ENCODE data around the gene KCNN3. TPM values are rescaled to one million over a fixed set of nuclear protein-coding genes. Genes with fewer than 3 reads are reported as not detected.

KCNN3 gene
- total and polyA plus RNA-seq, 2 of the 13 experiments (the other 11 are each of a cell fraction or from before 2014, with no cell fraction given): not detected

- Histone ChIP-seq H3K9me3 (ENCODE audit: low read length) (no peaks in the 10 kb centered on the region), H3K27ac (ENCODE audit: extremely low read length, insufficient read depth, low read length) (no peak overlapping the region), H4K20me1 (ENCODE audit: insufficient read depth, low read length) (no peaks in the 10 kb centered on the region), H2AFZ (ENCODE audit: low read length) (no peak overlapping the region), H3K27me3 (ENCODE audit: control insufficient read depth in 1 of 2, insufficient read depth in 2 of 2, low read length in 2 of 2) (peaks cover 11 to 80% of the 10 kb centered on the region in 2 experiments; a peak in 4 of 5 replicates), H3K9ac (ENCODE audit: insufficient read depth, low read depth, low read length) (no peak overlapping the region), H3K4me3 (replicated peaks in 1 of 3; ENCODE audit: insufficient read depth in 1 of 3, low read depth in 2 of 3, low read length in 3 of 3) (no peak overlapping the region), H3K4me2 (ENCODE audit: low read depth, low read length) (no peak overlapping the region), H3K79me2 (ENCODE audit: insufficient read depth, low read length) (no peaks in the 10 kb centered on the region), H3K36me3 (replicated peaks in 1 of 2; ENCODE audit: control insufficient read depth in 1 of 2, insufficient read depth in 2 of 2, low read length in 2 of 2) (no peaks in the 10 kb centered on the region), H3K4me1 (ENCODE audit: insufficient read depth, low read length) (peaks cover 9% of the 10 kb centered on the region)
- WGBS (ENCODE audit: low lambda C conversion rate): 18% methylated on average over 3 of the region's 3 CpGs
- TF ChIP-seq ZNF629 (CRISPR knock-in tag; conservative IDR thresholded peaks at IDR 0.05): peak; percentile 64
- TF ChIP-seq ZHX1 (CRISPR knock-in tag; IDR thresholded peaks at IDR 0.05; ENCODE audit: low read depth): no peak
- ChIA-PET POLR2A (no interaction called here), CTCF (ENCODE audit: low intra/inter-chr PET ratio, low total read pairs) (no interaction called here)
- no peak for FAIRE-seq
- intact Hi-C loops (cut with micrococcal nuclease; ENCODE audit: unreplicated experiment): no loop called here
- no peak for DNase-seq (ENCODE audit: low spot score)
- in situ Hi-C loops (cut with HindIII; ENCODE audit: extremely low pct_ligation_motif_present, low pct_unique_long_range_greater_than_20kb): no loop called here
- no TSS peak for BruUV-seq (replicated peaks)
- ATAC-seq: no peak
These were observed 57.2 kb downstream of the KCNN3 start for GRCh38 chr1:154812877-154813276.

- no peak overlapping the region for H3K9ac ChIP-seq (ENCODE audit: insufficient read depth, low read depth, low read length)
- no peaks in the 10 kb centered on the region for H3K36me3 ChIP-seq (replicated peaks in 1 of 2; ENCODE audit: control insufficient read depth in 1 of 2, insufficient read depth in 2 of 2, low read length in 2 of 2)
- ATAC-seq (no peak), DNase-seq (ENCODE audit: low spot score) (no peak), FAIRE-seq (no peak)
- no peaks in the 10 kb centered on the region for H3K79me2 ChIP-seq (ENCODE audit: insufficient read depth, low read length)
- H3K4me1 ChIP-seq (ENCODE audit: insufficient read depth, low read length): peaks cover 9% of the 10 kb centered on the region
- no peak for TF ChIP-seq NRL (CRISPR knock-in tag; IDR thresholded peaks at IDR 0.05; ENCODE audit: borderline replicate concordance)
- no peak for TF ChIP-seq ZNF350 (CRISPR knock-in tag; IDR thresholded peaks at IDR 0.05; ENCODE audit: borderline replicate concordance, low read depth)
- ChIA-PET POLR2A (no interaction called here), CTCF (ENCODE audit: low intra/inter-chr PET ratio, low total read pairs) (no interaction called here)
- no peak overlapping the region for H2AFZ ChIP-seq (ENCODE audit: low read length)
- no peak overlapping the region for H3K4me2 ChIP-seq (ENCODE audit: low read depth, low read length)
- BruUV-seq (replicated peaks): no TSS peak
- H3K27ac ChIP-seq (ENCODE audit: extremely low read length, insufficient read depth, low read length): no peak overlapping the region
- peaks cover 11 to 85% of the 10 kb centered on the region in 2 experiments for H3K27me3 ChIP-seq (ENCODE audit: control insufficient read depth in 1 of 2, insufficient read depth in 2 of 2, low read length in 2 of 2)
- no peaks in the 10 kb centered on the region for H3K9me3 ChIP-seq (ENCODE audit: low read length)
- intact Hi-C loops (cut with micrococcal nuclease; ENCODE audit: unreplicated experiment) (no loop called here), in situ Hi-C loops (cut with HindIII; ENCODE audit: extremely low pct_ligation_motif_present, low pct_unique_long_range_greater_than_20kb) (no loop called here)
- H3K4me3 ChIP-seq (replicated peaks in 1 of 3; ENCODE audit: insufficient read depth in 1 of 3, low read depth in 2 of 3, low read length in 3 of 3): no peak overlapping the region
- WGBS (ENCODE audit: low lambda C conversion rate): no CpG with 5 or more reads among the region's 1 CpG
- no peaks in the 10 kb centered on the region for H4K20me1 ChIP-seq (ENCODE audit: insufficient read depth, low read length)
These were observed 59.5 kb downstream of the KCNN3 start for GRCh38 chr1:154810571-154810970.

Data from HepG2 (cell line).